Right cardiac atrium (tissue), 5 donors: ENCODE measurements around the gene PSMB10. TPM values are rescaled to one million over a fixed set of nuclear protein-coding genes. Genes with fewer than 3 reads are reported as not detected.
A peak's percentile ranks its signal among the peaks of the same experiment; 100 is the strongest.
"Not testable (repeated sequence)": the region's sequence is repeated elsewhere in the genome, so short reads cannot be mapped to it uniquely, and the experiment has no call there.

Source experiments
- ATAC-seq, 2 donors: fragments of 200-7000 bp; cut with Tn5 transposase; one replicate each; pipeline versions ENCODE4 v1.8.0 to v1.9.1; 2020; ENCODE audit warnings: moderate library complexity in 2 of 2, mild to moderate bottlenecking in 1 of 2
- DNase-seq, 3 donors: peaks; one replicate each; pipeline ENCODE4 v3.0.0-alpha.2; 2020
- H3K27ac ChIP-seq: one replicate; pipeline ENCODE4 v1.5.1; 2013; ENCODE audit warnings: mild to moderate bottlenecking, low read length, control low read depth, moderate library complexity
- H3K27me3 ChIP-seq: one replicate; pipeline ENCODE4 v1.6.1; 2013; ENCODE audit not compliant: control insufficient read depth, insufficient read depth
- H3K4me1 ChIP-seq: one replicate; pipeline ENCODE4 v1.6.1; 2013; ENCODE audit warnings: low read length; ENCODE audit not compliant: control insufficient read depth, insufficient read depth
- H3K4me3 ChIP-seq: one replicate; pipeline ENCODE4 v1.5.1; 2013; ENCODE audit warnings: low read length, control low read depth
- H3K9me3 ChIP-seq: one replicate; pipeline ENCODE4 v1.6.1; 2013; ENCODE audit warnings: low read length; ENCODE audit not compliant: control insufficient read depth
- WGBS: extraction: QIAGEN DNeasy Blood & Tissue Kit; methylation state at CpG from one replicate; pipeline ENCODE4 v1.1.7; 2013; 5-methylcytosine and 5-hydroxymethylcytosine counted together
- intact Hi-C, 4 donors: fragments of 100-400 bp; cut with DNase I; formaldehyde crosslinking; loops; one replicate each; pipeline versions ENCODE4 v1.11.0 to v1.14.0; 2022 to 2023
- long read RNA-seq, 4 donors: library from polyadenylated mRNA; unstranded; transcript quantifications; one replicate each; pipeline ENCODE4 v2.0.0, GENCODE V29; 2020 to 2021
- polyA plus RNA-seq: library from polyadenylated mRNA; stranded (reverse); fragments of 200-250 nt; gene quantifications from one replicate; pipeline ENCODE4 v1.2.3, GENCODE V29; 2013
- total RNA-seq, 4 donors: library from RNA; stranded (reverse); fragmentation: NEBNext Ultra II Directional; extraction: Animal tissue kit (Norgen Biotek cat#: 25700); gene quantifications; one replicate each; pipeline ENCODE4 v1.2.1, GENCODE V29; 2021
- donor health status: healthy with polysubstance abuse.
- donor health status: DM: no; HTN: yes; CAD: no.
- donor health status: DM: no; HTN: no; CAD: no.
- donor health status: DM: no; HTN: yes; CAD: no; lungs with severe emphysema.
- donor health status: DM: yes; HTN: yes; CAD: no.

Gene PSMB10
- 10 to 100 TPM; 49.1 to 64.0 (median 58.5) TPM for total RNA-seq
- polyA plus RNA-seq = 92.8 TPM
- long read RNA-seq, donor 1, transcript PSMB10-201 (8 exons, 1,218 nt) = minor isoform, 5 of 25 reads
- long read RNA-seq, donor 1, transcript PSMB10-203 (4 exons, 591 nt) = major isoform, 16 of 25 reads
- long read RNA-seq, donor 1, partial matches to known transcripts = 3 of 25 reads
- long read RNA-seq, donor 1, other reads (novel, unspliced or antisense) = 1 of 25 reads
- long read RNA-seq, donor 2, transcript PSMB10-203 (4 exons, 591 nt) = major isoform, 11 of 19 reads
- long read RNA-seq, donor 2, partial matches to known transcripts = 3 of 19 reads
- long read RNA-seq, donor 2, other reads (novel, unspliced or antisense) = 1 of 19 reads
- long read RNA-seq, donor 3, transcript PSMB10-201 (8 exons, 1,218 nt) = major isoform, 5 of 16 reads
- long read RNA-seq, donor 3, partial matches to known transcripts = 3 of 16 reads
- long read RNA-seq, donor 3, other reads (novel, unspliced or antisense) = 6 of 16 reads
- long read RNA-seq, donor 4, transcript PSMB10-203 (4 exons, 591 nt) = major isoform, 8 of 12 reads
- long read RNA-seq, donor 4, partial matches to known transcripts = 0 of 12 reads
- long read RNA-seq, donor 4, other reads (novel, unspliced or antisense) = 0 of 12 reads

- intact Hi-C loops = no loop called here
These were observed at the start of gene PSMB10 for GRCh38 chr16:67936124-67936879. PSMB10 (minus strand) TSS chr16:67936850; CDS start chr16:67936749, 101 bp downstream.

DNA sequence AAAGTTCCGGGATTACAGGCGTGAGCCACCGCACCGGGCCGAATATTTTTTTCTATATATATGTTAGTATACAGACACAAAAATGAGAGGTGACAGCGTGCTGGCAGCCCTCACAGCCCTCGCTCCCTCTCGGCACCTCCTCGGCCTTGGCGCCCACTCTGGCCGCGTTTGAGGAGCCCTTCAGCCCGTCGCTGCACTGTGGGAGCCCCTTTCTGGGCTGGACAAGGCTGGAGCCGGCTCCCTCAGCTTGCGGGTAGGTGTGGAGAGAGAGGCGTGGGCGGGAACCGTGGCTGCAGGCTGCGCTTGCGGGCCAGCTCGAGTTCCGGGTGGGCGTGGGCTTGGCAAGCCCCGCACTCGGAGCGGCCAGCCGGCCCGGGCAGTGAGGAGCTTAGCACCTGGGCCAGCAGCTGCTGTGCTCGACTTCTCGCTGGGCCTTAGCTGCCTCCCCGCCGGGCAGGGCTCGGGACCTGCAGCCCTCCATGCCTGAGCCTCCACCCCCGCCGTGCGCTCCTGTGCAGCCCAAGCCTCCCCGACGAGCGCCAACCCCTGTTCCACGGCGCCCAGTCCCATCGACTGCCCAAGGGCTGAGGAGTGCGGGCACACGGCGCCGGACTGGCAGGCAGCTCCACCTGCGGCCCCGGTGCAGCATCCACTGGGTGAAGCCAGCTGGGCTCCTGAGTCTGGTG, 45.5 kb upstream of the PSMB10 start:
- 95% methylated on average over 49 of the region's 49 CpGs for WGBS
- Histone ChIP-seq H3K9me3 (no peaks in the 10 kb centered on the region), H3K27ac (no peak overlapping the region), H3K4me3 (no peak overlapping the region), H3K27me3 (no peaks in the 10 kb centered on the region), H3K4me1 (peaks cover 4% of the 10 kb centered on the region)
- ATAC-seq (no peak), DNase-seq (peak in 1 of 3 donors; percentile 51)
- intact Hi-C loops = loop anchor here in 1 of 4 donors (10.0 kb wide), 1 partner anchor 63 kb away; no protein-coding TSS in a partner anchor

More at GRCh38 chr16:67936124-67936879, at the start of gene PSMB10:
- Histone ChIP-seq H3K27me3 (no peaks in the 10 kb centered on the region), H3K4me3 (peak within 1 kb of the TSS; percentile 43), H3K9me3 (no peaks in the 10 kb centered on the region), H3K4me1 (peaks cover 4% of the 10 kb centered on the region), H3K27ac (peak within 1 kb of the TSS; percentile 37)
- peak; percentile 17 to 28 for ATAC-seq
- peak; percentile 56 to 82 (median 78) for DNase-seq
- WGBS = under 1% methylated on average over 54 of the region's 54 CpGs

DNA sequence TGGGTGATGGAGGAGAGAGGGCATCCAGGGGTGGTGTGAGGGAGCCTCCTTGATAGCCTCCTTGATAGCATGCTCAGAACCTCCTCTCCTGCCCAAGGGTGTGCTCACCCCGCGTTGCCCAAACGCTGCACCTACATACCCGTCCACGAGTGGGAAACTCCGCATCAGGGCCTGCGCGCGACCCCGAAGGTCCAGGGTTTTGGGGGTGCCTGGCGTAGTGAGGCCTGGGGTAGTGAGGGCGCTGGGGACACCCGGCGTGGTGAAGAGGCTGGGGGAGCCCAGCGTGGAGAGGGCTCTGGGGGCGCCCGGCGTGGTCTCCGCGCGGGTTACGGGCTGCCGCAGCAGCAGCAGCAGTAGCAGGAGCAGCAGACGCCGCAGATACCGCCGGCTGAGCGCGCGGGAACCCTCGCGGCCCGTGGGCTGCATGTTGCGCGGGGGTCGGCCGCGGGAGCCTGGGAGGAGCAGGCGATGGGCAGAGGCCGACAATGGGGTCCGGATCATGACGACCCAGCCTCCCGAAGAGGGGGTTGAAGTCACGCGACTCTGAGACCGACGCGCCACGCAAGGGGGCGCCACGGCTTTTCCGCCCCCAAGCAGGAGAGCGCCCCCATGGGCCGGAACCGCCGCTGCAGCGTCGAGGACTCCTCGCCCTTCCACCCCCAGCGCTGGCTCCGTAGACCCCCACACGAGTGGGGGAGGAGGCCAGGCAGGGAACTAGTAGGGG, 43.5 kb upstream of the PSMB10 start, which contains the start of gene DPEP3:
Gene DPEP3 (minus strand): TSS at position 545 of the 724 bp plus-strand sequence. CDS start 119 bp downstream, at position 426.
- H3K4me1 ChIP-seq = peaks cover 3% of the 10 kb centered on the region
- H3K9me3 ChIP-seq = no peaks in the 10 kb centered on the region
- WGBS = 56% methylated on average over 62 of the region's 62 CpGs
- no peak within 1 kb of the TSS for H3K4me3 ChIP-seq
- intact Hi-C loops = loop anchor here in 1 of 4 donors (10.0 kb wide), 1 partner anchor 65 kb away; no protein-coding TSS in a partner anchor
- no peaks in the 10 kb centered on the region for H3K27me3 ChIP-seq
- peak in 1 of 3 donors; percentile 39 for DNase-seq
- ATAC-seq = no peak
- H3K27ac ChIP-seq = no peak within 1 kb of the TSS

GRCh38 chr16:67977469-67978227, 41.0 kb upstream of the PSMB10 start:
- WGBS = 63% methylated on average over 9 of the region's 9 CpGs
- intact Hi-C loops = no loop called here
- DNase-seq (peak in 1 of 3 donors; percentile 11), ATAC-seq (peak in 1 of 2 donors; percentile 69)
- Histone ChIP-seq H3K4me1 (no peaks in the 10 kb centered on the region), H3K4me3 (no peak overlapping the region), H3K27ac (no peak overlapping the region), H3K9me3 (no peaks in the 10 kb centered on the region), H3K27me3 (no peaks in the 10 kb centered on the region)

DNA sequence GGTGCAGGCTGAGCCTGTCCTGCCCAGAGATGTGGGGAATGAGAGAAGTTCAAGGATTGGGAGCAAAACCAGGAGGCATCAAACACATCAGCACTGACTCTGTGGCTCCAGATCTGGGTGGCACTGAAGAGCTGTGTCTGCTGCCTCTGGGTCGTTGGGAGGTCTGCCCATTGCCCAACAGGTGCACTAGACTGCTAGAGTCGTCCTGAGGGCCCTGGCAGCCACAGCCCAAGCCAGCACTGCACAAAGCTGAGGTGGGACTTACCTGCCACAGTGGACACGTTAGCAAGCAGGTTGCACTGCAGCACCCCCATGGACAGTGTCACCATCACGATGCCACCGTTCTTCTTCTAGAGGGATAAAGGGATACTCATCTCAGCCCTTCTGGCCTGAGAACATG, 40.4 kb upstream of the PSMB10 start:
- Histone ChIP-seq H3K4me1 (no peaks in the 10 kb centered on the region), H3K4me3 (no peak overlapping the region), H3K9me3 (no peaks in the 10 kb centered on the region), H3K27ac (no peak overlapping the region), H3K27me3 (no peaks in the 10 kb centered on the region)
- intact Hi-C loops = no loop called here
- peak in 1 of 2 donors; percentile 6 for ATAC-seq
- WGBS = 54% methylated on average over 5 of the region's 5 CpGs
- DNase-seq = no peak

GRCh38 chr16:67976205-67976604, 39.6 kb upstream of the PSMB10 start:
- DNase-seq (no peak), ATAC-seq (peak in 1 of 2 donors; percentile 3)
- H3K27ac ChIP-seq = no peak overlapping the region
- no peaks in the 10 kb centered on the region for H3K4me1 ChIP-seq
- no peak overlapping the region for H3K4me3 ChIP-seq
- intact Hi-C loops = no loop called here
- no peaks in the 10 kb centered on the region for H3K27me3 ChIP-seq
- WGBS = 85% methylated on average over 2 of the region's 2 CpGs
- H3K9me3 ChIP-seq = no peaks in the 10 kb centered on the region

DNA sequence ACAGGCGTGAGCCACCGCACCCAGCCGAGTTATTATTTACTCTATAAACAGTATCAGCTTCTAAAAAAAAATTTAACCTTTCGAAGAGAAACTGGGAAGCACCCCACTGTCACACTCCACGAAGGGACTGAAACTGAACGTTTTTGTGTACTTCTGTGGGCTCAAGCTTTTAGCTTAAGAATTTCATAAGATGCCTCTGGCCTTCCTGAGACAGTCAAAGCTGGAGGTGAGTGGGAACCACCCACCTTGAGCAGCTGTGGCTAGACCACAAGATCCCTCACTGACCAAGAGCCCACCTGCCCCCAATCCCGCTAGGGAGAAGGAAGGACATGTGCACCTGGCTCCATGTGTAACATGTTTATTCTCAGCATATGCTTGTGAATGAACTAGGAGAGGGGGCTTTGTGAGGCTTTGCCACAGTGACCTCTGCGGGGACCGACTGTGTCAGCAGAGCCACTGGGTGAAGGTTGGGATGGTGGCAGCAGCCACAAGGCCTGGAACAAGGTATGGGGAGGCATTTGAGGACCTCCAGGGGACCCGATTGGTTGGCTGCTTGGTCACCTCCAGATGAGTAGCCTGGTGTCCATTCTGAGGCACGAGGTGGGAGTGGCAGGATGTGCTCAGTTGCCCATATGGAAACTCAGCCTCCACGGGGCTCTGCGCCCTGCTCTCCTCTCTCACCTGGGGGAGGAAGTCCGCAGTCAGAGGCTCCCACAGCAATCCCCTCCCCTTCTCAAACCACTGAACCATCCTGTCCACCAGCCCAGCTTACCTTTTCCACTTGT, 38.9 kb upstream of the PSMB10 start:
- H3K27ac ChIP-seq = no peak overlapping the region
- H3K27me3 ChIP-seq = no peaks in the 10 kb centered on the region
- no peaks in the 10 kb centered on the region for H3K4me1 ChIP-seq
- ATAC-seq = no peak
- 79% methylated on average over 14 of the region's 14 CpGs for WGBS
- intact Hi-C loops = no loop called here
- no peak overlapping the region for H3K4me3 ChIP-seq
- no peaks in the 10 kb centered on the region for H3K9me3 ChIP-seq
- DNase-seq = no peak

DNA sequence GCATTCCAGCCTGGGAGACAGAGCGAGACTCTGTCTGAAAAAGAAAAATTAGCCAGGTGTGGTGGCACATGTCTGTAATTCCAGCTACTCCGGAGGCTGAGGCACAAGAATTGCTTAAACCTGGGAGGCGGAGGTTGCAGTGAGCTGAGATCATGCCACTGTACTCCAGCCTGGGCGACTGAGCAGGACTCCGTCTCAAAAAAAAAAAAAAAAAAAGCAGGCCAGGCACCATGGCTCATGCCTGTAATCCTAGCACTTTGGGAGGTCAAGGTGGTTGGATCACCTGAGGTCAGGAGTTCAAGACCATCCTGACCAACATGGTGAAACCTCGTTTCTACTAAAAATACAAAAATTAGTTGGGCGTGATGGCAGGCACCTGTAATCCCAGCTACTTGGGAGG, 35.6 kb upstream of the PSMB10 start:
- H3K4me1 ChIP-seq, ATAC-seq, H3K9me3 ChIP-seq, H3K27me3 ChIP-seq, H3K4me3 ChIP-seq, intact Hi-C loops, H3K27ac ChIP-seq, DNase-seq: not testable (repeated sequence)
- 94% methylated on average over 7 of the region's 7 CpGs for WGBS

DNA sequence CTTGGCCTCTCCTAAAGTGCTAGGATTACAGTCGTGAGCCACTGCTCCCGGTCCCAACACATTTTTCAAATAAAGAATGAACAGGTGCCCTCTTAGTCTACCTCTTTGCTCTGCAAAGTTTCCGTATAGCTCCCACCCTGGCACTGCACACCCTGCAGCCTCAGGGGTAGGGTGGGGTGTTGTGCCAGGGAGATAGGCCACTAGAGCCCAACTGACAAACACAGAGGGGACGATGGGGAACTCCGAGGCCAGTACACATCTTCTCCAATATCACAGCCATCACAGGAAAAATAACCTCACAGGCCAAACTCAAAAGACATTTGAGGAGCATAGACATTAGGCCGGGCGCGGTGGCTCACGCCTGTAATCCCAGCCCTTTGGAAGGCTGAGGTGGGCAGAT, 34.5 kb upstream of the PSMB10 start:
- peaks cover 10% of the 10 kb centered on the region for H3K4me1 ChIP-seq
- H3K27ac ChIP-seq = no peak overlapping the region
- no peak for DNase-seq
- no peaks in the 10 kb centered on the region for H3K27me3 ChIP-seq
- no peak overlapping the region for H3K4me3 ChIP-seq
- intact Hi-C loops = no loop called here
- ATAC-seq = no peak
- H3K9me3 ChIP-seq = no peaks in the 10 kb centered on the region
- WGBS = 92% methylated on average over 9 of the region's 9 CpGs
